ENCODE results near the gene ATM. TPM values are rescaled to one million over a fixed set of nuclear protein-coding genes. Genes with fewer than 3 reads are reported as not detected.

ATM gene
- total and polyA plus RNA-seq, 2 donors (not counting 1 experiment from before 2014, with no cell fraction given) = 37.5 to 123 TPM

DNA sequence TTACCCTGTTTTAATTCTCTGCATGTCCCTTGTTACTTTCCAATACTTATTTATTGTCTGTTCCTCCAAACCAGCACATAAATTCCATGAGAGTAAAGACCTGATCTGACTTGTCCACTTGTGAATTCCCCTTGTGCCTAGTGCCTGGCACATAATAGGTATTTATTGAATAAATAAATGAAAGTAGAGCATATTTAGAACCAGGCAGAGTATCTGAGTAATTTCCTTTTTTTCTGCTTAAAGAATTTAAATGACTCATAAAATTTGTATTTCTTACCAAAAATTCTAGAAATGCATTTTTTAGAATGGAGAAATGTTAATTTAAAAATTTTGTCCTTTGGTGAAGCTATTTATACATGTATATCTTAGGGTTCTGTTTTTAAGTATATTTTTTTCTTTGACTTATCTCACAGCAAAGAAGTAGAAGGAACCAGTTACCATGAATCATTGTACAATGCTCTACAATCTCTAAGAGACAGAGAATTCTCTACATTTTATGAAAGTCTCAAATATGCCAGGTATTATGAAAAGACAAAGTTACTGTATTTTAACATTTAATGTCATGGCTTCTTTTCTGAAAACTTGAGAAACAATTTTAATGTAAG is 96.8 kb downstream of the ATM start:
- Histone ChIP-seq H3K27me3 (ENCODE audit: control insufficient read depth, insufficient read depth, low read length) (no peaks in the 10 kb centered on the region), H2AFZ (ENCODE audit: low read length) (no peak overlapping the region)
- DNase-seq (ENCODE audit: low read depth in 2 of 2) = peak in 1 of 2 donors; percentile 65

DNA sequence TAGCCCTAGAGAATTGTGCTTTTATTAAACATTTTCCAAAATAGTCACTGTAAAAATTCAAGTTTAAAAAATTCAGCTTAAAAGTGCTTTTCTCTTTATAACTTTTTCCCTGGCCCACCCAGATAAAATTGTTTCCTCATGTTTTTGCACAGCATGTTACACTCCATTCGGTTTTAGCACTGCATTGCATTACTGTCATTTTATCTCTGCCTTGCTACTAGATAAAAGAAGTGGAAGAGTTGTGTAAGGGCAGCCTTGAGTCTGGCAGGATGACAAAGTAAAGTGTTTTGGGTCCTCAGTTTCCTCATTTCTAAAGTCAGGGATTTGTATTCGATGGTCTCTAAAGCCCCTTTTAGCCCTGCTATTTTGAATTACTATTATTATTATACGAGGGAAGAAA is 99.8 kb downstream of the ATM start:
- TF ChIP-seq, protein P1, sequence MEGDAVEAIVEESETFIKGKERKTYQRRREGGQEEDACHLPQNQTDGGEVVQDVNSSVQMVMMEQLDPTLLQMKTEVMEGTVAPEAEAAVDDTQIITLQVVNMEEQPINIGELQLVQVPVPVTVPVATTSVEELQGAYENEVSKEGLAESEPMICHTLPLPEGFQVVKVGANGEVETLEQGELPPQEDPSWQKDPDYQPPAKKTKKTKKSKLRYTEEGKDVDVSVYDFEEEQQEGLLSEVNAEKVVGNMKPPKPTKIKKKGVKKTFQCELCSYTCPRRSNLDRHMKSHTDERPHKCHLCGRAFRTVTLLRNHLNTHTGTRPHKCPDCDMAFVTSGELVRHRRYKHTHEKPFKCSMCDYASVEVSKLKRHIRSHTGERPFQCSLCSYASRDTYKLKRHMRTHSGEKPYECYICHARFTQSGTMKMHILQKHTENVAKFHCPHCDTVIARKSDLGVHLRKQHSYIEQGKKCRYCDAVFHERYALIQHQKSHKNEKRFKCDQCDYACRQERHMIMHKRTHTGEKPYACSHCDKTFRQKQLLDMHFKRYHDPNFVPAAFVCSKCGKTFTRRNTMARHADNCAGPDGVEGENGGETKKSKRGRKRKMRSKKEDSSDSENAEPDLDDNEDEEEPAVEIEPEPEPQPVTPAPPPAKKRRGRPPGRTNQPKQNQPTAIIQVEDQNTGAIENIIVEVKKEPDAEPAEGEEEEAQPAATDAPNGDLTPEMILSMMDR (conservative IDR thresholded peaks at IDR 0.05 in 1 of 2, IDR thresholded peaks at IDR 0.05 in 1 of 2; ENCODE audit: low read depth in 1 of 2, low read length in 2 of 2) = no peak
- TF ChIP-seq EZH2 (IDR thresholded peaks at IDR 0.05; ENCODE audit: low read length, missing control alignments) = no peak
- Histone ChIP-seq H3K27me3 (ENCODE audit: control insufficient read depth, insufficient read depth, low read length) (no peaks in the 10 kb centered on the region), H3K4me3 (replicated peaks in 1 of 4; ENCODE audit: control extremely low read depth in 1 of 4, insufficient read depth in 1 of 4, low read depth in 3 of 4, low read length in 4 of 4) (no peak overlapping the region), H3K9me3 (ENCODE audit: control insufficient read depth, insufficient read depth, low read depth, low read length) (no peaks in the 10 kb centered on the region), H3K9ac (ENCODE audit: insufficient read depth, low read length) (no peak overlapping the region), H3K4me2 (ENCODE audit: extremely low read depth, insufficient read depth, low read length) (no peak overlapping the region), H3K4me1 (ENCODE audit: control insufficient read depth, extremely low read depth, insufficient read depth, low read length) (peaks cover 2% of the 10 kb centered on the region), H2AFZ (ENCODE audit: low read length) (no peak overlapping the region), H3K36me3 (ENCODE audit: control insufficient read depth, insufficient read depth, low read length) (no peaks in the 10 kb centered on the region), H4K20me1 (ENCODE audit: control insufficient read depth, extremely low read depth, insufficient read depth, low read length) (no peaks in the 10 kb centered on the region), H3K27ac (ENCODE audit: insufficient read depth, low read length) (no peak overlapping the region), H3K79me2 (ENCODE audit: control insufficient read depth, insufficient read depth, low read length) (no peaks in the 10 kb centered on the region)
- DNase-seq (ENCODE audit: low read depth in 2 of 2) = no peak

More for the DNA sequence above, 96.8 kb downstream of the ATM start:
- no peak for TF ChIP-seq EZH2 (IDR thresholded peaks at IDR 0.05; ENCODE audit: low read length, missing control alignments)
- TF ChIP-seq, protein P1 (conservative IDR thresholded peaks at IDR 0.05 in 1 of 2, IDR thresholded peaks at IDR 0.05 in 1 of 2; ENCODE audit: low read depth in 1 of 2, low read length in 2 of 2) = no peak
- Histone ChIP-seq H3K36me3 (ENCODE audit: control insufficient read depth, insufficient read depth, low read length) (peaks cover 1% of the 10 kb centered on the region), H3K4me3 (replicated peaks in 1 of 4; ENCODE audit: control extremely low read depth in 1 of 4, insufficient read depth in 1 of 4, low read depth in 3 of 4, low read length in 4 of 4) (no peak overlapping the region), H3K4me2 (ENCODE audit: extremely low read depth, insufficient read depth, low read length) (peak overlapping the region; percentile 7), H3K9me3 (ENCODE audit: control insufficient read depth, insufficient read depth, low read depth, low read length) (no peaks in the 10 kb centered on the region), H3K9ac (ENCODE audit: insufficient read depth, low read length) (no peak overlapping the region), H3K27ac (ENCODE audit: insufficient read depth, low read length) (no peak overlapping the region), H3K4me1 (ENCODE audit: control insufficient read depth, extremely low read depth, insufficient read depth, low read length) (peaks cover 2% of the 10 kb centered on the region), H4K20me1 (ENCODE audit: control insufficient read depth, extremely low read depth, insufficient read depth, low read length) (no peaks in the 10 kb centered on the region), H3K79me2 (ENCODE audit: control insufficient read depth, insufficient read depth, low read length) (no peaks in the 10 kb centered on the region)

DNA sequence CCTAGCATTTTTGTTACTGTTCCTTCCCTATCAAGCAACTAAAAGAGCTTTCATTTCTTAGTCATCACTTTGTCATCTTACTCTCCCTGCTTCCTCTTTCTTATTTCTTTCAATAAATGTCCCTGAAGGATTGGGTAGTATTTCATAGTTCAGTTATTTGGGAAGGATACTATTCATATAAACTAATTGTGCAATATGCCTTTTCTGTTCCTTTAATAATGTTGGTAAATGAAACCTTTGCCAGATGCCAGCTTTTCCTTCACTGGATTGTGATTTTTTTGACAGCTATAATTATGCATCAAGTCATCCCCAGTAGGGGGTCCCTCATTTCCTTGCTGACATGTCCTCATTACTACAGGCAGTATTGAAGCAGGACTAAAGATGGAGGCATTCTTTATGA is 101.7 kb downstream of the ATM start:
- Histone ChIP-seq H3K9me3 (ENCODE audit: control insufficient read depth, insufficient read depth, low read depth, low read length) (no peaks in the 10 kb centered on the region), H3K9ac (ENCODE audit: insufficient read depth, low read length) (no peak overlapping the region), H3K4me3 (replicated peaks in 1 of 4; ENCODE audit: control extremely low read depth in 1 of 4, insufficient read depth in 1 of 4, low read depth in 3 of 4, low read length in 4 of 4) (no peak overlapping the region), H3K4me2 (ENCODE audit: extremely low read depth, insufficient read depth, low read length) (no peak overlapping the region), H4K20me1 (ENCODE audit: control insufficient read depth, extremely low read depth, insufficient read depth, low read length) (no peaks in the 10 kb centered on the region), H2AFZ (ENCODE audit: low read length) (no peak overlapping the region), H3K36me3 (ENCODE audit: control insufficient read depth, insufficient read depth, low read length) (no peaks in the 10 kb centered on the region), H3K4me1 (ENCODE audit: control insufficient read depth, extremely low read depth, insufficient read depth, low read length) (peaks cover 2% of the 10 kb centered on the region), H3K27me3 (ENCODE audit: control insufficient read depth, insufficient read depth, low read length) (no peaks in the 10 kb centered on the region), H3K79me2 (ENCODE audit: control insufficient read depth, insufficient read depth, low read length) (no peaks in the 10 kb centered on the region), H3K27ac (ENCODE audit: insufficient read depth, low read length) (no peak overlapping the region)
- peak; percentile 21 to 40 for DNase-seq (ENCODE audit: low read depth in 2 of 2)
- TF ChIP-seq EZH2 (IDR thresholded peaks at IDR 0.05; ENCODE audit: low read length, missing control alignments) = no peak
- TF ChIP-seq, protein P1 (conservative IDR thresholded peaks at IDR 0.05 in 1 of 2, IDR thresholded peaks at IDR 0.05 in 1 of 2; ENCODE audit: low read depth in 1 of 2, low read length in 2 of 2) = no peak
